Caco-2 (cell line): ENCODE data around the gene ABCA3. TPM values are rescaled to one million over a fixed set of nuclear protein-coding genes. Genes with fewer than 3 reads are reported as not detected.

ENCODE experiments used
- BruUV-seq: library from RNA; stranded (reverse); fragments of 400-500 nt; replicated peaks from 2 replicates; lab custom pipeline; 2021; lab: Mats Ljungman, UMichigan
- CTCF ChIA-PET: fragments of 300-600 bp; sonication (Branson Sonifier 250); formaldehyde crosslinking; loops from one replicate; lab custom pipeline; 2022; ENCODE audit warnings: antibody characterized with exemption; lab: Charles Lee
- POLR2A ChIA-PET: fragments of 300-600 bp; sonication (Branson Sonifier 250); formaldehyde crosslinking; loops from one replicate; lab custom pipeline; 2022; ENCODE audit warnings: antibody characterized with exemption; lab: Charles Lee
- DNase-seq, 2 experiments: peaks; one replicate each; pipeline versions ENCODE4 v3.0.0 to v3.0.0-alpha.2; 2020 to 2022
- H3K27me3 ChIP-seq: replicated peaks from 2 replicates; pipeline ENCODE4 v1.6.0; 2011; ENCODE audit warnings: low read length; ENCODE audit not compliant: control insufficient read depth, insufficient read depth
- H3K36me3 ChIP-seq: 2 replicates; pipeline ENCODE4 v1.5.1; 2011; ENCODE audit warnings: low read length; ENCODE audit not compliant: control insufficient read depth, insufficient read depth
- H3K4me1 ChIP-seq: fragments of 250-450 bp; sonication (Bioruptor Pico); 2 replicates; pipeline ENCODE4 v1.5.1; 2020; ENCODE audit warnings: mild to moderate bottlenecking
- H3K4me3 ChIP-seq: 2 replicates; pipeline ENCODE4 v1.5.1; 2011; ENCODE audit warnings: low read depth, mild to moderate bottlenecking, control low read depth, low read length
- H3K9me3 ChIP-seq: fragments of 250-450 bp; sonication (Bioruptor Pico); 2 replicates; pipeline ENCODE4 v1.5.1; 2020; ENCODE audit warnings: mild to moderate bottlenecking, moderate library complexity
- H3K27ac Mint-ChIP-seq: one replicate; pipeline ENCODE4 v1.8.0; 2022; ENCODE audit warnings: mixed read lengths; ENCODE audit not compliant: unreplicated experiment
- H3K27me3 Mint-ChIP-seq: one replicate; pipeline ENCODE4 v1.8.0; 2022; ENCODE audit warnings: mixed read lengths; ENCODE audit not compliant: insufficient read depth, unreplicated experiment
- H3K36me3 Mint-ChIP-seq: one replicate; pipeline ENCODE4 v1.8.0; 2022; ENCODE audit warnings: mild to moderate bottlenecking, mixed read lengths; ENCODE audit not compliant: insufficient read depth, unreplicated experiment
- H3K4me1 Mint-ChIP-seq: one replicate; pipeline ENCODE4 v1.8.0; 2022; ENCODE audit warnings: low read depth, mixed read lengths; ENCODE audit not compliant: unreplicated experiment
- H3K4me3 Mint-ChIP-seq: one replicate; pipeline ENCODE4 v1.8.0; 2022; ENCODE audit warnings: mild to moderate bottlenecking, moderate library complexity, mixed read lengths; ENCODE audit not compliant: unreplicated experiment
- H3K9me3 Mint-ChIP-seq: one replicate; pipeline ENCODE4 v1.8.0; 2022; ENCODE audit warnings: mixed read lengths; ENCODE audit not compliant: unreplicated experiment
- CTCF ChIP-seq, 2 experiments: fragments of 200-600 bp in 1 of 2; IDR thresholded peaks; 1 replicate in 1 of 2; 2 replicates in 1 of 2; pipeline versions ENCODE4 v1.5.1 to v1.8.0; 2011 to 2022; ENCODE audit warnings: antibody characterized with exemption in 1 of 2, control low read depth in 1 of 2, inconsistent platforms in 1 of 2, low read depth in 1 of 2, low read length in 1 of 2, mild to moderate bottlenecking in 1 of 2, moderate library complexity in 1 of 2; ENCODE audit not compliant: insufficient read depth in 1 of 2, severe bottlenecking in 1 of 2, unreplicated experiment in 1 of 2
- intact Hi-C: fragments of 100-400 bp; cut with micrococcal nuclease; formaldehyde crosslinking; loops from one replicate; pipeline ENCODE4 v1.10.0; 2022; ENCODE audit not compliant: unreplicated experiment
- total RNA-seq: library from RNA; stranded (reverse); gene quantifications from 2 replicates; pipeline ENCODE4 v1.2.3, GENCODE V29; 2022

Gene ABCA3
- total RNA-seq, 1 experiment from 2014 or later: 16.1 TPM

- TF ChIP-seq CTCF (IDR thresholded peaks at IDR 0.05; ENCODE audit: insufficient read depth in 1 of 2, low read depth in 1 of 2, low read length in 1 of 2, severe bottlenecking in 1 of 2, unreplicated experiment in 1 of 2): no peak
- CTCF ChIA-PET: no interaction called here
- POLR2A ChIA-PET: no interaction called here
- Histone ChIP-seq H3K4me3 (no peak overlapping the region), H3K27me3 (no peaks in the 10 kb centered on the region), H3K9me3 (peaks cover 4% of the 10 kb centered on the region; the same call in 1 of the 2 replicates), H3K4me1 (no peaks in the 10 kb centered on the region), H3K36me3 (no peaks in the 10 kb centered on the region)
- BruUV-seq: no TSS peak
- Mint-ChIP-seq H3K9me3 (peaks cover 19% of the 10 kb centered on the region), H3K36me3 (no peaks in the 10 kb centered on the region), H3K27me3 (no peaks in the 10 kb centered on the region), H3K27ac (no peak overlapping the region), H3K4me3 (no peak overlapping the region), H3K4me1 (no peaks in the 10 kb centered on the region)
- no peak for DNase-seq
- intact Hi-C loops: no loop called here
These were observed 44.8 kb upstream of the ABCA3 start for GRCh38 chr16:2385190-2385836.

GRCh38 chr16:2384426-2384825 is 43.9 kb upstream of the ABCA3 start:
- POLR2A ChIA-PET: no interaction called here
- no peaks in the 10 kb centered on the region for H3K27me3 Mint-ChIP-seq
- no peak for DNase-seq

GRCh38 chr16:2383501-2383900 is 43.0 kb upstream of the ABCA3 start:
- Histone ChIP-seq H3K27me3 (no peaks in the 10 kb centered on the region), H3K4me1 (no peaks in the 10 kb centered on the region), H3K9me3 (no peaks in the 10 kb centered on the region), H3K36me3 (no peaks in the 10 kb centered on the region), H3K4me3 (no peak overlapping the region)
- H3K36me3 Mint-ChIP-seq: no peaks in the 10 kb centered on the region
- no TSS peak for BruUV-seq
- H3K4me1 Mint-ChIP-seq: no peaks in the 10 kb centered on the region
- CTCF ChIA-PET: no interaction called here
- TF ChIP-seq CTCF (IDR thresholded peaks at IDR 0.05; ENCODE audit: insufficient read depth in 1 of 2, low read depth in 1 of 2, low read length in 1 of 2, severe bottlenecking in 1 of 2, unreplicated experiment in 1 of 2): no peak
- DNase-seq: no peak
- intact Hi-C loops: no loop called here
- H3K9me3 Mint-ChIP-seq: peaks cover 14% of the 10 kb centered on the region
- POLR2A ChIA-PET: no interaction called here
- no peak overlapping the region for H3K4me3 Mint-ChIP-seq
- no peaks in the 10 kb centered on the region for H3K27me3 Mint-ChIP-seq
- no peak overlapping the region for H3K27ac Mint-ChIP-seq

More at GRCh38 chr16:2384426-2384825, 43.9 kb upstream of the ABCA3 start:
- Mint-ChIP-seq H3K27ac (no peak overlapping the region), H3K9me3 (peaks cover 19% of the 10 kb centered on the region), H3K4me3 (no peak overlapping the region), H3K4me1 (no peaks in the 10 kb centered on the region), H3K36me3 (no peaks in the 10 kb centered on the region)
- no TSS peak for BruUV-seq
- CTCF ChIA-PET: no interaction called here
- H3K9me3 ChIP-seq: peaks cover 4% of the 10 kb centered on the region; the same call in 1 of the 2 replicates
- H3K36me3 ChIP-seq: no peaks in the 10 kb centered on the region
- no peak overlapping the region for H3K4me3 ChIP-seq
- no peaks in the 10 kb centered on the region for H3K4me1 ChIP-seq
- intact Hi-C loops: no loop called here
- TF ChIP-seq CTCF (IDR thresholded peaks at IDR 0.05; ENCODE audit: insufficient read depth in 1 of 2, low read depth in 1 of 2, low read length in 1 of 2, severe bottlenecking in 1 of 2, unreplicated experiment in 1 of 2): no peak
- H3K27me3 ChIP-seq: no peaks in the 10 kb centered on the region
